C4-2B (cell line): ENCODE measurements around the gene WDR27.

ENCODE experiments used
- ZFX ChIP-seq: fragments of 450-650 bp; IDR thresholded peaks from 2 replicates; pipeline ENCODE4 v1.6.1; 2017
- TF ChIP-seq, protein P1 (sequence below): fragments of 450-650 bp; conservative IDR thresholded peaks from 2 replicates; pipeline ENCODE4 v1.5.1; 2017; ENCODE audit warnings: mild to moderate bottlenecking

DNA sequence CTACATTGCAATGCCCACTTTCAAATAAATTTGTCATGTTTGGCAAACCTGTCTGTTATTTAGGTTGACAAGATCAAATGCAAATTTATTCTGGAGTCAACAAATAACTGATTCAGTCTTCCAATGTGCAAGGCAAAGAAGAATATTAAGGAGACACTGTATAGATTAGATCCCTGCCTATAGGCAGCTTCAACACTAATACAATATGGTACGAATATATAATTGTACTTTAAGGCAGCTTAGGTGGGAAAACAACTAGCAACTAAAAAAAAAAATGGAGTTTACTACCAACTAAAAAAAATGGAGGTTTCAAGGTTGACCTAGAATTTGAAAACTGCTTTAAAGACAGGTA lies 24.2 kb upstream of the WDR27 start:
- TF ChIP-seq, protein P1, sequence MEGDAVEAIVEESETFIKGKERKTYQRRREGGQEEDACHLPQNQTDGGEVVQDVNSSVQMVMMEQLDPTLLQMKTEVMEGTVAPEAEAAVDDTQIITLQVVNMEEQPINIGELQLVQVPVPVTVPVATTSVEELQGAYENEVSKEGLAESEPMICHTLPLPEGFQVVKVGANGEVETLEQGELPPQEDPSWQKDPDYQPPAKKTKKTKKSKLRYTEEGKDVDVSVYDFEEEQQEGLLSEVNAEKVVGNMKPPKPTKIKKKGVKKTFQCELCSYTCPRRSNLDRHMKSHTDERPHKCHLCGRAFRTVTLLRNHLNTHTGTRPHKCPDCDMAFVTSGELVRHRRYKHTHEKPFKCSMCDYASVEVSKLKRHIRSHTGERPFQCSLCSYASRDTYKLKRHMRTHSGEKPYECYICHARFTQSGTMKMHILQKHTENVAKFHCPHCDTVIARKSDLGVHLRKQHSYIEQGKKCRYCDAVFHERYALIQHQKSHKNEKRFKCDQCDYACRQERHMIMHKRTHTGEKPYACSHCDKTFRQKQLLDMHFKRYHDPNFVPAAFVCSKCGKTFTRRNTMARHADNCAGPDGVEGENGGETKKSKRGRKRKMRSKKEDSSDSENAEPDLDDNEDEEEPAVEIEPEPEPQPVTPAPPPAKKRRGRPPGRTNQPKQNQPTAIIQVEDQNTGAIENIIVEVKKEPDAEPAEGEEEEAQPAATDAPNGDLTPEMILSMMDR = no peak
- no peak for TF ChIP-seq ZFX
